ENCODE data around the gene ADARB1. TPM values are rescaled to one million over a fixed set of nuclear protein-coding genes. Genes with fewer than 3 reads are reported as not detected.

Gene ADARB1
- polyA plus RNA-seq, 1 donor (not counting 4 experiments of a cell fraction or from before 2014, with no cell fraction given), result 13.0 TPM

GRCh38 chr21:45235488-45235887, 161.1 kb downstream of the ADARB1 start:
- no peaks in the 10 kb centered on the region for H3K79me2 ChIP-seq (ENCODE audit: control insufficient read depth, insufficient read depth, low read length)
- no peaks in the 10 kb centered on the region for H3K9me3 ChIP-seq (ENCODE audit: control insufficient read depth, low read depth, low read length)
- TF ChIP-seq, protein P1, sequence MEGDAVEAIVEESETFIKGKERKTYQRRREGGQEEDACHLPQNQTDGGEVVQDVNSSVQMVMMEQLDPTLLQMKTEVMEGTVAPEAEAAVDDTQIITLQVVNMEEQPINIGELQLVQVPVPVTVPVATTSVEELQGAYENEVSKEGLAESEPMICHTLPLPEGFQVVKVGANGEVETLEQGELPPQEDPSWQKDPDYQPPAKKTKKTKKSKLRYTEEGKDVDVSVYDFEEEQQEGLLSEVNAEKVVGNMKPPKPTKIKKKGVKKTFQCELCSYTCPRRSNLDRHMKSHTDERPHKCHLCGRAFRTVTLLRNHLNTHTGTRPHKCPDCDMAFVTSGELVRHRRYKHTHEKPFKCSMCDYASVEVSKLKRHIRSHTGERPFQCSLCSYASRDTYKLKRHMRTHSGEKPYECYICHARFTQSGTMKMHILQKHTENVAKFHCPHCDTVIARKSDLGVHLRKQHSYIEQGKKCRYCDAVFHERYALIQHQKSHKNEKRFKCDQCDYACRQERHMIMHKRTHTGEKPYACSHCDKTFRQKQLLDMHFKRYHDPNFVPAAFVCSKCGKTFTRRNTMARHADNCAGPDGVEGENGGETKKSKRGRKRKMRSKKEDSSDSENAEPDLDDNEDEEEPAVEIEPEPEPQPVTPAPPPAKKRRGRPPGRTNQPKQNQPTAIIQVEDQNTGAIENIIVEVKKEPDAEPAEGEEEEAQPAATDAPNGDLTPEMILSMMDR (optimal IDR thresholded peaks at IDR 0.05 in 1 of 3, IDR thresholded peaks at IDR 0.05 in 1 of 3, conservative IDR thresholded peaks at IDR 0.05 in 1 of 3; ENCODE audit: extremely low read depth in 1 of 3, insufficient read depth in 2 of 3, low read length in 3 of 3), result no peak
- TF ChIP-seq EZH2 (IDR thresholded peaks at IDR 0.05; ENCODE audit: low read length), result no peak
- no peaks in the 10 kb centered on the region for H3K36me3 ChIP-seq (ENCODE audit: control insufficient read depth in 2 of 2, extremely low read depth in 1 of 2, insufficient read depth in 2 of 2, low read length in 2 of 2)
- no peak overlapping the region for H3K4me2 ChIP-seq (ENCODE audit: control insufficient read depth, extremely low read depth, insufficient read depth, low read depth, low read length)
- FAIRE-seq, result no peak
- H3K4me3 ChIP-seq (ENCODE audit: control insufficient read depth in 2 of 3, extremely low read depth in 1 of 3, insufficient read depth in 2 of 3, low read depth in 1 of 3, low read length in 3 of 3), result no peak overlapping the region
- H2AFZ ChIP-seq (ENCODE audit: control insufficient read depth, low read length), result no peak overlapping the region
- H3K9me1 ChIP-seq (ENCODE audit: control insufficient read depth, extremely low read depth, insufficient read depth, low read length), result no peaks in the 10 kb centered on the region
- H3K9ac ChIP-seq (ENCODE audit: control insufficient read depth, extremely low read depth, insufficient read depth, low read length), result no peak overlapping the region
- peaks cover 34% of the 10 kb centered on the region for H3K27me3 ChIP-seq (ENCODE audit: control insufficient read depth, extremely low read depth, insufficient read depth, low read length)
- no peak for DNase-seq (ENCODE audit: low read depth, low spot score)
- no peaks in the 10 kb centered on the region for H3K4me1 ChIP-seq (ENCODE audit: control insufficient read depth, extremely low read depth, insufficient read depth, low read length)
- no peak overlapping the region for H3K27ac ChIP-seq (ENCODE audit: control insufficient read depth, insufficient read depth, low read length)
- dilution Hi-C loops (cut with MboI; ENCODE audit: extremely low pct_ligation_motif_present, low sequenced_read_pairs), result no loop called here
- H4K20me1 ChIP-seq (ENCODE audit: control insufficient read depth, extremely low read depth, insufficient read depth, low read length), result no peaks in the 10 kb centered on the region

- Histone ChIP-seq H3K4me2 (ENCODE audit: control insufficient read depth, extremely low read depth, insufficient read depth, low read depth, low read length) (no peak overlapping the region), H3K79me2 (ENCODE audit: control insufficient read depth, insufficient read depth, low read length) (no peaks in the 10 kb centered on the region), H2AFZ (ENCODE audit: control insufficient read depth, low read length) (no peak overlapping the region), H4K20me1 (ENCODE audit: control insufficient read depth, extremely low read depth, insufficient read depth, low read length) (no peaks in the 10 kb centered on the region), H3K9ac (ENCODE audit: control insufficient read depth, extremely low read depth, insufficient read depth, low read length) (no peak overlapping the region), H3K9me1 (ENCODE audit: control insufficient read depth, extremely low read depth, insufficient read depth, low read length) (no peaks in the 10 kb centered on the region), H3K36me3 (ENCODE audit: control insufficient read depth in 2 of 2, extremely low read depth in 1 of 2, insufficient read depth in 2 of 2, low read length in 2 of 2) (no peaks in the 10 kb centered on the region), H3K4me3 (ENCODE audit: control insufficient read depth in 2 of 3, extremely low read depth in 1 of 3, insufficient read depth in 2 of 3, low read depth in 1 of 3, low read length in 3 of 3) (no peak overlapping the region), H3K27me3 (ENCODE audit: control insufficient read depth, extremely low read depth, insufficient read depth, low read length) (peaks cover 37% of the 10 kb centered on the region), H3K4me1 (ENCODE audit: control insufficient read depth, extremely low read depth, insufficient read depth, low read length) (no peaks in the 10 kb centered on the region), H3K27ac (ENCODE audit: control insufficient read depth, insufficient read depth, low read length) (no peak overlapping the region), H3K9me3 (ENCODE audit: control insufficient read depth, low read depth, low read length) (no peaks in the 10 kb centered on the region)
- dilution Hi-C loops (cut with MboI; ENCODE audit: extremely low pct_ligation_motif_present, low sequenced_read_pairs), result no loop called here
- TF ChIP-seq, protein P1 (optimal IDR thresholded peaks at IDR 0.05 in 1 of 3, IDR thresholded peaks at IDR 0.05 in 1 of 3, conservative IDR thresholded peaks at IDR 0.05 in 1 of 3; ENCODE audit: extremely low read depth in 1 of 3, insufficient read depth in 2 of 3, low read length in 3 of 3), result peak in 1 of 3 experiments; percentile 46
- no peak for TF ChIP-seq EZH2 (IDR thresholded peaks at IDR 0.05; ENCODE audit: low read length)
- no peak for FAIRE-seq
- no peak for DNase-seq (ENCODE audit: low read depth, low spot score)
Measured at GRCh38 chr21:45236481-45236880, 162.1 kb downstream of the ADARB1 start.
